Chondrocyte (in vitro differentiated cells): ENCODE results near the gene RRP15. TPM values are rescaled to one million over a fixed set of nuclear protein-coding genes. Genes with fewer than 3 reads are reported as not detected.

Experiments
- DNase-seq: peaks from one replicate; pipeline ENCODE4 v3.0.0; 2021; ENCODE audit warnings: mixed read lengths, low spot score
- H3K27ac Mint-ChIP-seq: one replicate; pipeline ENCODE4 v1.8.0; 2021; ENCODE audit warnings: mild to moderate bottlenecking, moderate library complexity, mixed read lengths; ENCODE audit not compliant: unreplicated experiment
- H3K27me3 Mint-ChIP-seq: 2 replicates; pipeline ENCODE4 v1.8.0; 2021; ENCODE audit warnings: low read depth, mixed read lengths
- H3K36me3 Mint-ChIP-seq: 2 replicates; pipeline ENCODE4 v1.8.0; 2021; ENCODE audit warnings: low read depth, mixed read lengths
- H3K4me1 Mint-ChIP-seq: 2 replicates; pipeline ENCODE4 v1.8.0; 2021; ENCODE audit warnings: low read depth, mild to moderate bottlenecking, mixed read lengths
- H3K4me3 Mint-ChIP-seq: one replicate; pipeline ENCODE4 v1.8.0; 2021; ENCODE audit warnings: mild to moderate bottlenecking, moderate library complexity, mixed read lengths; ENCODE audit not compliant: unreplicated experiment
- H3K9me3 Mint-ChIP-seq: 2 replicates; pipeline ENCODE4 v1.8.0; 2021; ENCODE audit warnings: low read depth, mixed read lengths
- total RNA-seq: library from RNA; stranded (reverse); gene quantifications from 3 replicates; pipeline ENCODE4 v1.2.1, GENCODE V29; 2021
- TF ChIP-seq, protein P1 (sequence below): fragments of 200-600 bp; sonication (generic); IDR thresholded peaks from 2 replicates; pipeline ENCODE4 v1.5.0; 2021; ENCODE audit warnings: antibody characterized with exemption, mild to moderate bottlenecking, moderate library complexity

RRP15 gene
- total RNA-seq, 1 donor from 2014 or later, result 16.9 TPM

DNA sequence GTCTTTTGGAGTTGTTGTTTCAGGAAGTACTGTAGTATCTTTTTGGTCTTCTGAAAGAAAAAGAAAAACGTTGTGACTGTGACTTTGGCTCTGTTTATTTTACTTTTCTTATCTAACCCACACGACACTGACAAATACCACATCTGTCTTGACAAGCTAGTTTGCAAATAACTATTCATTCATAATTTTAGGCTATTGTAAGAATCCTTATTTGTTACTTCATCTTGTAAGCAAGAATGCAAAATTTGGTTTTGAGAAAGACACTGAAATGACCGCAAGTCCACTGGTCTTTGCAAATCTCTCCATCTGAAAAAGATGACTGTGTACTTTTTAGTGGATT, 72.8 kb downstream of the RRP15 start:
- peak overlapping the region; percentile 88 for H3K27ac Mint-ChIP-seq
- no peak for DNase-seq
- H3K4me1 Mint-ChIP-seq, result peaks cover 93% of the 10 kb centered on the region
- H3K36me3 Mint-ChIP-seq, result peaks cover 14% of the 10 kb centered on the region
- H3K4me3 Mint-ChIP-seq, result no peak overlapping the region
- H3K9me3 Mint-ChIP-seq, result no peaks in the 10 kb centered on the region
- TF ChIP-seq, protein P1, sequence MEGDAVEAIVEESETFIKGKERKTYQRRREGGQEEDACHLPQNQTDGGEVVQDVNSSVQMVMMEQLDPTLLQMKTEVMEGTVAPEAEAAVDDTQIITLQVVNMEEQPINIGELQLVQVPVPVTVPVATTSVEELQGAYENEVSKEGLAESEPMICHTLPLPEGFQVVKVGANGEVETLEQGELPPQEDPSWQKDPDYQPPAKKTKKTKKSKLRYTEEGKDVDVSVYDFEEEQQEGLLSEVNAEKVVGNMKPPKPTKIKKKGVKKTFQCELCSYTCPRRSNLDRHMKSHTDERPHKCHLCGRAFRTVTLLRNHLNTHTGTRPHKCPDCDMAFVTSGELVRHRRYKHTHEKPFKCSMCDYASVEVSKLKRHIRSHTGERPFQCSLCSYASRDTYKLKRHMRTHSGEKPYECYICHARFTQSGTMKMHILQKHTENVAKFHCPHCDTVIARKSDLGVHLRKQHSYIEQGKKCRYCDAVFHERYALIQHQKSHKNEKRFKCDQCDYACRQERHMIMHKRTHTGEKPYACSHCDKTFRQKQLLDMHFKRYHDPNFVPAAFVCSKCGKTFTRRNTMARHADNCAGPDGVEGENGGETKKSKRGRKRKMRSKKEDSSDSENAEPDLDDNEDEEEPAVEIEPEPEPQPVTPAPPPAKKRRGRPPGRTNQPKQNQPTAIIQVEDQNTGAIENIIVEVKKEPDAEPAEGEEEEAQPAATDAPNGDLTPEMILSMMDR, result no peak
- no peaks in the 10 kb centered on the region for H3K27me3 Mint-ChIP-seq

DNA sequence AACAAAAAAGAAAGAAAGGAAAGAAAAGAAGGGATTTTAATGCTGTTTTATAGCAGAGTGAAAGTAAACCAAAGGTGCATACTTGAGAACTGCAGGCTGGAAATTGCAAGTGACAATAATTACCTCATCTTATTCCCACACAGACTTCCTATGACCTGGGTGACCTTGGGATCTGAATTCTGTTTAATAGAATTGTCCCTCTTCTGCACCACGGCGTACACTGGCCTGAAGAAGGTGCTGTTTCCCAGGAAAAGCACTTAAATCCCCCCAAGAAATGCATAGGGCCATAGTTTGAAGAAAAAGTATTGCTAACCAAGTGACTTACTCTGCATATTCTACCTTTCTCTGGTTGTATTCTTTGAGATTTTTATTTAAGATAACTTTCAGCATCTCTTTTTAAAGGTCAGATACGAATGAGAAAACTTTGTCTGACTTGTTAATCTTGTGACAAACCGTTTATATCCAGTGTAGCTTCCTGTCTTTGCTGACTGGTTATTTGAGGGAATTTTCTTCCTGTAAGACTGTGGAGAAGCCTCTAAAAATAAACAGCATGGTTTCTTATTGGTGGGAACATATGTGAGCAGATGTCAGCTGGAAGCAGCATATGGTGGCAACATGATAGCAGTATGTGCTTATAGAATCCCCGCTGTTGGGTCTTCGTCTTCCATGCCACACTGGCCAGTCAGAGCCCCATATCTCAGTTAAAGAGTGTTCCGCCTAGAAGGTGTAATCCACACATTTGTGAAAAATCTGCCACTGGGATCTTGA, 76.4 kb downstream of the RRP15 start:
- Mint-ChIP-seq H3K27me3 (no peaks in the 10 kb centered on the region), H3K27ac (peak overlapping the region; percentile 90), H3K4me1 (peaks cover 95% of the 10 kb centered on the region), H3K9me3 (no peaks in the 10 kb centered on the region), H3K36me3 (peaks cover 7% of the 10 kb centered on the region), H3K4me3 (peak overlapping the region; percentile 12)
- TF ChIP-seq, protein P1, result peak; percentile 86
- DNase-seq, result no peak

DNA sequence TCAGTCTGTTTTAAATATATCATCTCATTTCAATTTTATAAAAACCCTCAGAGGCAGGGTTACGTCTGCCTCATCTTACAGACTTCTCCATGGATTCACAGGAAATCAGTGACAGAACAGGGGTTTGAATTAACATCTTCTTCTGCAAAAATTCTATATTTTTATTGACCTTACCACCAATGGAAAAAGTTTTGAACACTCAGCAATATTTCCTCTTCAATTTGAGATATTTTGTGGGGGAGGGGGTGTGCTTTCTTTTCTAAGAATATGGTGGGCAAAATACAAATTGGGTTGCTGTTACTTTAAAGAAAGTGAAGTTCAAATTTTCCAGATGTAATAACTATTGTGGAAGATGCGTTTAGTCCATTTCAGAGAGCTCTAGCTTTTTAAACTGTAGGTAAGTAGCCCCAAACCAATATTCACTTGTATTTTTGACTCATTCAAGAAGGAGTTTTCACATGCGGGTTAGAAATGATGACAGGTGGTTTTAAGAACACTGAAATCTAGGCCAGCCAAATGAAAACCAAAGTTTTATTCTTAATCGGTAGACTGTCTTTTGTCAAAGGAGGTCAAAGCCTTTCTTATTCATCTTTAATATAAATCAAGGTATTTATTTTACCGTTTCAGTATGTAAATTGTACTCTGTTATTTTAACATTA, 77.5 kb downstream of the RRP15 start:
- Mint-ChIP-seq H3K4me3 (no peak overlapping the region), H3K27ac (peak overlapping the region; percentile 68), H3K4me1 (peaks cover 96% of the 10 kb centered on the region), H3K36me3 (peaks cover 8% of the 10 kb centered on the region), H3K9me3 (no peaks in the 10 kb centered on the region), H3K27me3 (no peaks in the 10 kb centered on the region)
- DNase-seq, result no peak
- TF ChIP-seq, protein P1, result no peak

DNA sequence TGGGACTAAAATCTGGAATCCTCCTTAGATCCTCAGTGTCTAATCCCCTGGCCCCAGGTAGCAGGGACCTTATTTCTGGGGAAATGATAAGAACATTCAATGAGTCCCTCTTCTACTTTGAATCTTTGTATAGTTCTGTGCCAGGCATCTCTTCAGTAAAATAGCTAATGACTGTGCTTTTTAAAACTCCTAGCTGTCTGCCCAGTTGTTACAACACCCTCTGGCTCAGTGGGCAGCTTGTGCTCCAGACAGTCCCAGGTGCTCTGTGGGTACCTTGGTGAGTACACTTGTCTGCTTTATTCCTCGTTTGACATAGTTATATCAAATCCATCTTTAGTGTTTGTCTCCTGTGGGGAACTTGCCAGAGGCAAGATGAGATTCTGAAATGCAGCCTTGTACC, 78.0 kb downstream of the RRP15 start:
- peaks cover 95% of the 10 kb centered on the region for H3K4me1 Mint-ChIP-seq
- H3K9me3 Mint-ChIP-seq, result no peaks in the 10 kb centered on the region
- DNase-seq, result no peak
- H3K27me3 Mint-ChIP-seq, result no peaks in the 10 kb centered on the region
- TF ChIP-seq, protein P1, result no peak
- H3K36me3 Mint-ChIP-seq, result peaks cover 8% of the 10 kb centered on the region
- no peak overlapping the region for H3K4me3 Mint-ChIP-seq
- peak overlapping the region; percentile 68 for H3K27ac Mint-ChIP-seq

DNA sequence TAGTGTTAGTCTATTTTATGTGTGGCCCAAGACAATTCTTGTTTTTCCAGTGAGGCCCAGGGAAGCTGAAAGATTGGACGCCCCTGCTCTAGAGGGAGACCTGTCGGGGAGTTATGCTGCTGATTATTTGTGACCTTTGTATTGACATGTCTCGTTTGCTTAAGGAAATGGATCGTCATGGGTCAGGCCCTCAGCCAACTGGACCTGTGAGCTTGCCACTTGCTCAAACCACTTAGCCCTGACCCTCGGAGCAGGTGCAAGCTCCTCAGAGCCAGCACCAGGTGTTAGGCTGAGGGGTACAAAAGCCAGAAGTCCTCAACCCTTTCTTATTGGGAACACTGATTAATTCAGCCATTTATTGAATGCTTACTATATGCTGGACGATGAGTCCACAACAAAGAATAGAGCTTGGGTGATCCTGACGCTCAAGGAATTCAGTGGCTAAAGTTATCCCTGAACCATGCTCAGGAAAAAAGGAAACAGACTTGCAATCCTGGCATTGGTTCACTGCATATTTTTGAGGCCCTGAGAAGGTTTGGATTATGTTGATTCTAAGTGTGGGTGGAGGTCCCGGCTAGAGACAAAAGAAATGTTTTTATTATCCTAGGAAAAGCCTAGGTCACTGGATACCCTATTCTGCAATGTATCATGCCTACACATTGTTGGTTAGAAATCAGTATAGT, 79.1 kb downstream of the RRP15 start:
- DNase-seq, result no peak
- Mint-ChIP-seq H3K36me3 (peaks cover 11% of the 10 kb centered on the region), H3K4me3 (peak overlapping the region; percentile 31), H3K27me3 (no peaks in the 10 kb centered on the region), H3K4me1 (peaks cover 90% of the 10 kb centered on the region), H3K27ac (peak overlapping the region; percentile 68), H3K9me3 (no peaks in the 10 kb centered on the region)
- TF ChIP-seq, protein P1, result no peak
